K562 (cell line): ENCODE results near the gene APBB2. TPM values are rescaled to one million over a fixed set of nuclear protein-coding genes. Genes with fewer than 3 reads are reported as not detected.

Experiments used
- ATAC-seq: fragments of 200-7000 bp; cut with Tn5 transposase; 3 replicates; pipeline ENCODE4 v1.9.1; 2020; ENCODE audit warnings: moderate library complexity
- BruUV-seq: library from RNA; stranded (reverse); fragments of 400-500 nt; replicated peaks from 2 replicates; lab custom pipeline; 2021; lab: Mats Ljungman, UMichigan
- CTCF ChIA-PET: fragments of 300-600 bp; formaldehyde crosslinking; extraction: SDS; loops from one replicate; lab custom pipeline; 2021; ENCODE audit warnings: low intra/inter-chr PET ratio; lab: Yijun Ruan, JAX
- POLR2A ChIA-PET: fragments of 300-600, 350-650 bp; sonication (Branson Sonifier 250); formaldehyde crosslinking; extraction: SDS; loops from one replicate; lab custom pipeline; 2021; ENCODE audit warnings: antibody characterized with exemption, inconsistent platforms; lab: Yijun Ruan, JAX
- DNase-seq, 4 experiments: peaks; one replicate each; pipeline versions ENCODE4 v3.0.0 to v3.0.0-alpha.2; 2011 to 2018; ENCODE audit warnings: low spot score in 3 of 4, mixed read lengths in 3 of 4; ENCODE audit errors: extremely low read depth in 1 of 4
- FAIRE-seq: peaks from 2 replicates; lab custom pipeline; 2011; peaks lifted over from hg19 to GRCh38; lab: Jason Lieb, UNC
- H2AFZ ChIP-seq: 2 replicates; pipeline ENCODE4 v1.6.0; 2011; ENCODE audit warnings: low read depth, low read length, control low read depth, inconsistent platforms
- H3K27ac ChIP-seq: fragments of 200-600 bp; 3 replicates; pipeline ENCODE4 v1.8.0; 2011; ENCODE audit warnings: low read depth, mild to moderate bottlenecking, control low read depth, inconsistent platforms, low read length, moderate library complexity, mixed read lengths; ENCODE audit errors: extremely low read depth
- H3K27me3 ChIP-seq, 2 experiments: fragments of 300-600 bp in 1 of 2; 2 replicates in 1 of 2; 3 replicates in 1 of 2; pipeline versions ENCODE4 v1.6.0 to v1.8.0; 2011; ENCODE audit warnings: inconsistent platforms in 2 of 2, low read length in 2 of 2, mild to moderate bottlenecking in 1 of 2, mixed read lengths in 1 of 2, moderate library complexity in 1 of 2; ENCODE audit not compliant: control insufficient read depth in 2 of 2, insufficient read depth in 2 of 2
- H3K36me3 ChIP-seq: fragments of 300-600 bp; 3 replicates; pipeline ENCODE4 v1.8.0; 2011; ENCODE audit warnings: mild to moderate bottlenecking, low read length, inconsistent platforms; ENCODE audit not compliant: control insufficient read depth, insufficient read depth
- H3K4me1 ChIP-seq, 2 experiments: fragments of 200-600 bp in 1 of 2; replicated peaks in 1 of 2; 2 replicates in 1 of 2; 3 replicates in 1 of 2; pipeline versions ENCODE4 v1.5.1 to v1.8.0; 2011; ENCODE audit warnings: inconsistent platforms in 2 of 2, low read length in 2 of 2, mild to moderate bottlenecking in 1 of 2, mixed read lengths in 1 of 2, moderate library complexity in 1 of 2; ENCODE audit not compliant: control insufficient read depth in 2 of 2, insufficient read depth in 2 of 2
- H3K4me2 ChIP-seq: 2 replicates; pipeline ENCODE4 v1.6.1; 2011; ENCODE audit warnings: low read length, control low read depth, inconsistent platforms, mixed read lengths; ENCODE audit not compliant: insufficient read depth
- H3K4me3 ChIP-seq: fragments of 200-600 bp; sonication (generic), shearing (Covaris generic); 2 replicates; pipeline ENCODE4 v1.5.1; 2016; ENCODE audit warnings: control low read depth, inconsistent platforms
- H3K79me2 ChIP-seq: fragments of 200-600 bp; 3 replicates; pipeline ENCODE4 v1.8.0; 2011; ENCODE audit warnings: low read length, inconsistent platforms; ENCODE audit not compliant: control insufficient read depth, insufficient read depth
- H3K9ac ChIP-seq, 2 experiments: 2 replicates each; pipeline versions ENCODE4 v1.6.0 to v1.6.1; 2011; ENCODE audit warnings: low read depth in 2 of 2, low read length in 2 of 2, control low read depth in 1 of 2, inconsistent platforms in 1 of 2, mild to moderate bottlenecking in 1 of 2, mixed read lengths in 1 of 2; ENCODE audit not compliant: insufficient read depth in 1 of 2
- H3K9me1 ChIP-seq: one replicate; pipeline ENCODE4 v1.6.0; 2011; ENCODE audit warnings: inconsistent platforms, mild to moderate bottlenecking, low read length, moderate library complexity; ENCODE audit not compliant: control insufficient read depth, insufficient read depth
- H3K9me3 ChIP-seq: replicated peaks from 2 replicates; pipeline ENCODE4 v1.5.1; 2011; ENCODE audit warnings: low read depth, low read length, inconsistent platforms; ENCODE audit not compliant: control insufficient read depth, insufficient read depth
- H4K20me1 ChIP-seq: replicated peaks from 2 replicates; pipeline ENCODE4 v1.6.1; 2011; ENCODE audit warnings: low read length, inconsistent platforms, mixed read lengths; ENCODE audit not compliant: control insufficient read depth, insufficient read depth
- ARID3B ChIP-seq: fragments of 250-450 bp; sonication (Bioruptor Pico); IDR thresholded peaks from 2 replicates; pipeline ENCODE4 v1.4.0; 2020; ENCODE audit warnings: borderline replicate concordance
- COPS2 ChIP-seq: fragments of 450-650 bp; conservative IDR thresholded peaks from 2 replicates; pipeline ENCODE4 v1.6.1; 2016; ENCODE audit warnings: mild to moderate bottlenecking, moderate library complexity
- CREBBP ChIP-seq: IDR thresholded peaks from one replicate; pipeline ENCODE4 v1.6.1; 2012; ENCODE audit warnings: low read depth, mild to moderate bottlenecking, control low read depth, inconsistent platforms, low read length
- E2F1 ChIP-seq: sonication (generic); formaldehyde crosslinking; IDR thresholded peaks from 2 replicates; pipeline ENCODE4 v1.8.1; 2023; ENCODE audit warnings: mild to moderate bottlenecking, missing genetic modification reagents, moderate library complexity
- FOSL1 ChIP-seq: fragments of 200-800 bp; sonication (Bioruptor generic); conservative IDR thresholded peaks from 2 replicates; pipeline ENCODE4 v1.6.1; 2016; ENCODE audit warnings: missing genetic modification characterization, missing compliant biosample characterization
- GTF2F1 ChIP-seq: IDR thresholded peaks from 2 replicates; pipeline ENCODE4 v1.6.1; 2011; ENCODE audit warnings: low read depth, low read length, improper control_type of control experiment
- HBP1 ChIP-seq: fragments of 450-650 bp; formaldehyde crosslinking; IDR thresholded peaks from 2 replicates; pipeline ENCODE4 v1.4.0; 2022; ENCODE audit warnings: missing genetic modification characterization
- POLR2A ChIP-seq: fragments of 450-650 bp; conservative IDR thresholded peaks from 2 replicates; pipeline ENCODE4 v1.6.1; 2016
- ZBTB33 ChIP-seq: sonication (generic); formaldehyde crosslinking; IDR thresholded peaks from 2 replicates; pipeline ENCODE4 v1.8.1; 2023; ENCODE audit warnings: mild to moderate bottlenecking, missing genetic modification reagents
- WGBS: fragments of 100-300 bp; shearing (Covaris generic); methylation state at CpG from one replicate; pipeline ENCODE4 v1.1.6; 2016; ENCODE audit warnings: low coverage, mixed read lengths; ENCODE audit not compliant: insufficient coverage; ENCODE audit errors: missing lambda C conversion rate; 5-methylcytosine and 5-hydroxymethylcytosine counted together
- in situ Hi-C: fragments of 300-500 bp; cut with MboI; formaldehyde crosslinking; loops from 4 replicates; pipeline ENCODE4 v1.15.0; 2018; ENCODE audit warnings: inconsistent platforms, mixed read lengths
- intact Hi-C: fragments of 100-400 bp; cut with micrococcal nuclease; formaldehyde crosslinking; loops from 2 replicates; pipeline ENCODE4 v1.14.2; 2022
- polyA plus RNA-seq, 8 experiments: library from polyadenylated mRNA; depleted of rRNA in 4 of 8; stranded (reverse) in 5 of 8; unstranded in 3 of 8; fragments of >200 nt; fragmentation: Nextera tagmentation in 2 of 8; fragmentation: Illumina TruSeq in 1 of 8; extraction: Ambion mirVana in 2 of 8; extraction: Trizol in 1 of 8; gene quantifications; 2 replicates each; pipeline versions ENCODE4 v1.2.1 to v1.2.3, GENCODE V29; 2011 to 2014; ENCODE audit warnings: inconsistent platforms in 1 of 8, missing spikeins in 1 of 8
- total RNA-seq, 7 experiments: library from RNA; depleted of rRNA in 6 of 7; stranded (reverse); fragments of >200 nt in 6 of 7; fragmentation: Illumina TruSeq in 2 of 7; extraction: Trizol in 2 of 7; gene quantifications; 2 replicates each; pipeline versions ENCODE4 v1.2.1 to v1.2.3, GENCODE V29; 2011 to 2021; ENCODE audit warnings: low replicate concordance in 1 of 7

Gene APBB2
- total and polyA plus RNA-seq, 9 of the 15 experiments (the other 6 are each of a cell fraction or from before 2014, with no cell fraction given) = 0.08 to 2.1 (median 1.4) TPM

GRCh38 chr4:41211951-41212615 lies 2.3 kb downstream of the APBB2 start:
- no peak for ATAC-seq

More at GRCh38 chr4:41211951-41212615, 2.3 kb downstream of the APBB2 start:
- no peaks in the 10 kb centered on the region for H3K79me2 ChIP-seq
- H3K27ac ChIP-seq = no peak overlapping the region
- ChIA-PET CTCF (interaction anchor here (0.7 to 1.2 kb wide), 4 partner anchors 231 to 285 kb away, joined by 3 to 5 read pairs (median 3); no protein-coding TSS in a partner anchor), POLR2A (no interaction called here)
- no peaks in the 10 kb centered on the region for H3K9me1 ChIP-seq
- 11% methylated on average over 1 of the region's 1 CpG for WGBS
- H3K4me3 ChIP-seq = no peak overlapping the region
- intact Hi-C loops = no loop called here
- no peak overlapping the region for H3K9ac ChIP-seq
- H2AFZ ChIP-seq = no peak overlapping the region
- H3K9me3 ChIP-seq = no peaks in the 10 kb centered on the region
- in situ Hi-C loops = loop anchor here (10.0 kb wide), 1 partner anchor 237 kb away; no protein-coding TSS in a partner anchor
- DNase-seq = no peak
- no TSS peak for BruUV-seq
- peaks cover 0 to 12% of the 10 kb centered on the region in 2 experiments; a peak in 2 of 5 replicates for H3K4me1 ChIP-seq
- no peak overlapping the region for H3K4me2 ChIP-seq
- H4K20me1 ChIP-seq = no peaks in the 10 kb centered on the region
- no peaks in the 10 kb centered on the region for H3K36me3 ChIP-seq
- H3K27me3 ChIP-seq = peaks cover 11 to 17% of the 10 kb centered on the region in 2 experiments; a peak in 4 of 5 replicates
- no peak for FAIRE-seq
- TF ChIP-seq POLR2A (no peak), HBP1 (CRISPR knock-in tag) (no peak), CREBBP (no peak), COPS2 (no peak), ZBTB33 (no peak), ARID3B (CRISPR knock-in tag) (no peak), FOSL1 (no peak), E2F1 (CRISPR knock-in tag) (no peak), GTF2F1 (no peak)
